ENCODE data around the gene SGK1.

The SGK1 gene

DNA sequence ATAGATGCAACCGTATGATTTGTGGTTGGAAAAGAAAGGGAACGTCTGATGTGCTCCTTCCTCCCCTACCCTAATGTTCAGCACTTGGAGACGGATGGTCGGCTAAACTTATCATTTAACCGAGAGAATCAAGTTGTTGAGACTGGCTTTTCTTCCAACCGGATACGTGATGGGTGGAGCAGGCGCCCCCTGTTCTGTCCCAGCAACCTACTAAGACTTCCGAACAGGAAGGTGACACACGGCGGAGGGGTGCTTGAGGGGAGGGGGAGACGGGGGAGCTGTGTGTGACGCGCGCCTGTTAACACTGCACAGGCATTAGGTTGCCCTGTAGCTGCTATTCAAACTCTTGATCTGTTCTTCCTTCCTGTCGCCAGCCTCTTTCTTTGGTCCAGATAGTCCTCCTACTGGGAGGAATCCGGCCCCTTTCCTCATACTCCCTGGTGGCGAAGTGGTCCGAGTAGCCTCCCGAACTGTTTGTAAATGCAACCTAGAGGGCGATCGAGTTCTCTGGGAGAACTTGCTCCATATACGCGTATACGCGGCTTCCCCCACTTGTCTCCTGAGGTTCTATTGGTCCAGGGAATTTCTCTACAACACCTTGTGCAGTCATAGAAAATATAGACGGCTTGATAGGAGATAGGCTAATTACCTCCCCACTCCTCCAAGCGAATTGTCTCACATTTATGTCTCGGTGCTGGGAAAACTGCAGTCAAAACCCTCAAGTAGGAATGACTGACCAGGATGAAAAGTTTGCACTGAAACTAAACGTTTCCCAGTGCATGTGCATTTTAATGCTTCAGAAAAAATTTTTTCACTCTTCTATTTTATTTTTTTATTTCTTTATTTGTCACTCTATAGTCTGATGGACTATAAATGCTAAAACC, 139.5 kb downstream of the SGK1 start:
- peak; percentile 43; the same call in 1 of the 2 replicates for TF ChIP-seq POU2F2 (IDR thresholded peaks at IDR 0.05; ENCODE audit: low read depth, low read length)
- no peak for TF ChIP-seq SPI1 (IDR thresholded peaks at IDR 0.05; ENCODE audit: low read depth, low read length)
- FAIRE-seq: peak; percentile 72

DNA sequence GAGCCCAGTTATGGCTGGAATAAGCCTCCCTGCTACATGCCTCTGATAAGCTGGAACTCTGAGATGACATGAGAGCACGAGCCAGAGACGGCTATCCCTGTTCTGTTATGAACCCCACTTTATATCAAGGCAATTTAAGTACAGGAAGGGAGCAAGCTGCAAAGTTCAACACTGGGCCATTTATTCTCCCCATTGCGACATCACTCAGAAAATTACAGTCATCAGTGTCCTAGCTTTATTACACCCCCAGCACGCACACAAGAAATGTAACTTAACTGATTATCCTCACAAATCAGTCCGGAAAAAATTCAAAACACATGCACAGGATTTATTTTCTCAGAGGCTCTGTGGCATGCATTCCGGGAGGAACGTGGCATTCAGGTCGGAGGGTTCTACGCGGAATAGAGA, 140.2 kb downstream of the SGK1 start:
- no peak for DNase-seq (ENCODE audit: insufficient read length, low spot score)
- FAIRE-seq: no peak
- TF ChIP-seq POLR2AphosphoS5 (IDR thresholded peaks at IDR 0.05; ENCODE audit: low read depth, low read length) (no peak), TAF1 (IDR thresholded peaks at IDR 0.05; ENCODE audit: low read depth, low read length) (no peak), SPI1 (IDR thresholded peaks at IDR 0.05; ENCODE audit: low read depth, low read length) (no peak), POU2F2 (IDR thresholded peaks at IDR 0.05; ENCODE audit: low read depth, low read length) (no peak)

More for the DNA sequence above, 139.5 kb downstream of the SGK1 start:
- DNase-seq (ENCODE audit: insufficient read length, low spot score): no peak

DNA sequence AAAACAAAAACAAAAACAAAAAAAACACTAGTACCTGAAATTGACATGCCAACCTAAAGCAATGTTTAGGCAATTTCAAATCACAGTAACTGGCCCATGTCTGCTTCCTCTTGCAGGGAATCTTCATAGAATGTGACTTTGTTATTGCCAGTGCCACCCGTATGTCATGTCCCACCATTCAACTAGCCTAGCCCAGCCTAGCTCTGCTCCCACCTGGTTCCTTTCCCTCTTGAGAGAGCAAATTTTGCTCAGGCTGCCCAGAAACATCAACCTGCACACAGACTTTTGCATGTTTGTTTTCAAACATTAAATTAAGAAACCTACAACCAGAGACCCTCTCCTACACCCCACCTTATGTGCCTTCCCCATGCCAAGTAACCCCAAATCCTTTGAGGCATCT, 140.7 kb downstream of the SGK1 start:
- TF ChIP-seq POU2F2 (IDR thresholded peaks at IDR 0.05; ENCODE audit: low read depth, low read length) (no peak), TAF1 (IDR thresholded peaks at IDR 0.05; ENCODE audit: low read depth, low read length) (no peak), POLR2A (IDR thresholded peaks at IDR 0.05; ENCODE audit: low read depth, low read length) (no peak), POLR2AphosphoS5 (IDR thresholded peaks at IDR 0.05; ENCODE audit: low read depth, low read length) (no peak), SPI1 (IDR thresholded peaks at IDR 0.05; ENCODE audit: low read depth, low read length) (no peak), PAX5 (IDR thresholded peaks at IDR 0.05; ENCODE audit: insufficient read depth, low read length, severe bottlenecking) (no peak)
- no peak for FAIRE-seq
- DNase-seq (ENCODE audit: insufficient read length, low spot score): no peak

DNA sequence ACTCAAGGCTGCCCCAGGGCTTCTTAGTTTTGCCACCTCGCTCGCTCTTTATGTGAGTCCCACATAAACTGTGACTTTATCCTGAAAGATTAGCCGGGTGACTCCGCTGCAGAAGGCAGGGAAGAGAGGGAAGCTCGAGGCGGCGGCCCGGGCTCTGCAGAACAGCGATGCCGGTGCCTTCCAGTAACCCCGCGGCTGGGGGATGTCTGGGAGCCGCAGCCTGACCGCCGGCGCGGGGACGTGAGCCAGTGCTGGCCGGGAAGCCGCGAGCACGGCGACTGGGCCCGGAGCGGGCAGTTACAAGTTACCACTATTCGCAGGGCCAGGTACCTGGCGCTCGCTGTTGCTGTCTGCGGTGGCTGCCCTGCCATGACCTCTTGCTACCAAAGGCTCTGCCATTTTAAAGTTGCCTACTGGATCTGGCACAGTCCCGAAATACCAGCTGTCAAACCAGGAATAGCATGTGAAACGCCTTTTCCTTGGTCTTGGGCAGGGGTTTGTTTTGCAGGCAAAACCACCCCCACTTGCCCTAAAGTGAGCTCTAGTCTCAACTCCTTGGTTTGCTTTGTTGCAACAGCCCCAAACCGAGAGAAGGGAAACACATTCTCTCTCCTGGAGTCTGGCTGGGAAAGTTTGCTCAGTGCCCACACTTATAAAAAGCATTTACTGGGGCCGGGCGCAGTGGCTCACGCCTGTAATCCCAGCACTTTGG, 141.5 kb downstream of the SGK1 start:
- DNase-seq (ENCODE audit: insufficient read length, low spot score): no peak
- no peak for TF ChIP-seq POU2F2 (IDR thresholded peaks at IDR 0.05; ENCODE audit: low read depth, low read length)
- no peak for TF ChIP-seq POLR2AphosphoS5 (IDR thresholded peaks at IDR 0.05; ENCODE audit: low read depth, low read length)
- TF ChIP-seq POLR2A (IDR thresholded peaks at IDR 0.05; ENCODE audit: low read depth, low read length): no peak
- no peak for TF ChIP-seq TAF1 (IDR thresholded peaks at IDR 0.05; ENCODE audit: low read depth, low read length)
- TF ChIP-seq SPI1 (IDR thresholded peaks at IDR 0.05; ENCODE audit: low read depth, low read length): no peak
- no peak for TF ChIP-seq PAX5 (IDR thresholded peaks at IDR 0.05; ENCODE audit: insufficient read depth, low read length, severe bottlenecking)
- FAIRE-seq: no peak

DNA sequence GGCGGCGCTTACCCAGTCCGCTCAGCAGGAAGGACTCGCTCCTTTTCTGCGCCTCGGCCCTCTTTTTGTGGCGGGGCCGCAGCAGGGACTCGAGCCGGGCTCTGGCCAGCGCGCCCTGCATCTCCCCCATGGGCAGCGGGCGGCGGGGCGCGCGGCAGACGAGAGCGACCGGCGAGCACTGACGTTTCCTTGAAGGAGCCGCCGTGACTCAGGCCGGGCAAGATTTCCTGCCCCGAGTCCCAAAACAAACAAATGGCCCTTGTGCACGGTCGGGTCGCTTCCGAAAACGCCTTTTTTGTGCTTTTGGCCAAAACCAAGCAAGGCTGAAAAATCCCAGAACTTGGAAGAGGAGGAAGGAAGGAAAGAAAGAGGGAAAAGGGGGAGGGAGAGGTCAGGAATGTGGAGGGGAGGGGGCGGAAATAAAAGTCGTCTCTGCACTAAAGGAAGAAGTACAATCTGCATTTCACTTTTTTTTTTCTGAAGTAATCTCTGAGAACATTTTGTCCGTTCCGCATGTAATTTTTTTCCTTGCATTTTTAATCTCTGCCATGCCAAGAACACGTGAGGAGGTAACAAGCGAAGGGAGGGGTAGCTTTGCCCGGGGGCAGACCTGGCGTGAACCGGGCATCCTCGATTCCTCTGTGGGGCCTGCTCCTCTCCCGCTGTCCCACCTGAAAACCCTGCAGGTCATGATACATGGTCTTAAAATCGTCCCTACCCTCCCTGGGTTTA, 142.2 kb downstream of the SGK1 start:
- TF ChIP-seq PAX5 (IDR thresholded peaks at IDR 0.05; ENCODE audit: insufficient read depth, low read length, severe bottlenecking) (no peak), POU2F2 (IDR thresholded peaks at IDR 0.05; ENCODE audit: low read depth, low read length) (no peak), POLR2AphosphoS5 (IDR thresholded peaks at IDR 0.05; ENCODE audit: low read depth, low read length) (no peak), TAF1 (IDR thresholded peaks at IDR 0.05; ENCODE audit: low read depth, low read length) (no peak), POLR2A (IDR thresholded peaks at IDR 0.05; ENCODE audit: low read depth, low read length) (no peak), SPI1 (IDR thresholded peaks at IDR 0.05; ENCODE audit: low read depth, low read length) (no peak)
- FAIRE-seq: no peak
- no peak for DNase-seq (ENCODE audit: insufficient read length, low spot score)

DNA sequence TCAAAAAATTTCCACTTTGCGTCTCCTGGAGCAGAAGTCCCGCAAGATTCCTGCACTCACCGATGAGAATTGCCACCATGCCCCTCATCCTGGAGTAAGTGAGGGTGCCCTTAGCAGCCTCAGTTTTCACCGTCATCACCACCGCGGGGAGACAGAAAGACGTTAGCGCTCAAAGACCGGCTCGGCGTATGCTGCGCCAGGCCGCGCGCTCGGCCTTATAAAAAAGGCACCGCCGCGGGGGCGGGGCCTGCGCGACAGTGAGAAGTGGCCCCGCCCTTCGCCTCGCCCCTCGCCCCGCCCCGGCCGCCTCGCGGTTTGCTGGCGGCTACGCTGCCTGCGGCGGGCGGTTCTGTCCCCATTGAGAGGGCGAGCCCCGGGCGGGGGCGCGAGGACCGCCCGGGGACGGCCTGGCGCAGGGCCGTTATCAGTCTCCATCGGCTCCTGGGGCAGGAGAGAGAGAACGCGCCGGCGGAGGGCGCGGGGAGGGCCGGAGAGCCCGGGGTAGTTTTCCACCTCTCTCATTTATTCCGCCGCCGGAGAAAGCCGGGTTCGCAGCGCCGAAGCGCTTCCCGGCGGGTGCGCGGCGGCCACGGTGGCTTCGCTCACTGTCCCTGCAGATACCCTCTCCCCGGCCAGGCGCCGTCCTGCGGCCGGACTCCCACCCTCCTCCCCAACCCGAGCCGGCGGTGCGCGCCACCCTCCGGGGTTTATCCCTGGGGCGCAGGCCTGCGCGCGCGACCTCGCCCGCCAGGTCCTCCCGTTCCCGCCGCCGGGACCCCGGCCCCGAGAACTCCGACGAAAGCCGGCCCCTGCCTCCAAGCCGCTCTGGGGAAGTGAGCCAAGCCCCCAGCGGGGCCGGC, 143.0 kb downstream of the SGK1 start:
- no peak for TF ChIP-seq SPI1 (IDR thresholded peaks at IDR 0.05; ENCODE audit: low read depth, low read length)
- peak; percentile 84 for TF ChIP-seq TAF1 (IDR thresholded peaks at IDR 0.05; ENCODE audit: low read depth, low read length)
- peak; percentile 96 for TF ChIP-seq POLR2AphosphoS5 (IDR thresholded peaks at IDR 0.05; ENCODE audit: low read depth, low read length)
- peak; percentile 65; the same call in 1 of the 2 replicates for TF ChIP-seq POU2F2 (IDR thresholded peaks at IDR 0.05; ENCODE audit: low read depth, low read length)
- TF ChIP-seq POLR2A (IDR thresholded peaks at IDR 0.05; ENCODE audit: low read depth, low read length): peak; percentile 96
- TF ChIP-seq PAX5 (IDR thresholded peaks at IDR 0.05; ENCODE audit: insufficient read depth, low read length, severe bottlenecking): peak; percentile 23
- peak; percentile 91 for FAIRE-seq
- peak; percentile 82 for DNase-seq (ENCODE audit: insufficient read length, low spot score)

DNA sequence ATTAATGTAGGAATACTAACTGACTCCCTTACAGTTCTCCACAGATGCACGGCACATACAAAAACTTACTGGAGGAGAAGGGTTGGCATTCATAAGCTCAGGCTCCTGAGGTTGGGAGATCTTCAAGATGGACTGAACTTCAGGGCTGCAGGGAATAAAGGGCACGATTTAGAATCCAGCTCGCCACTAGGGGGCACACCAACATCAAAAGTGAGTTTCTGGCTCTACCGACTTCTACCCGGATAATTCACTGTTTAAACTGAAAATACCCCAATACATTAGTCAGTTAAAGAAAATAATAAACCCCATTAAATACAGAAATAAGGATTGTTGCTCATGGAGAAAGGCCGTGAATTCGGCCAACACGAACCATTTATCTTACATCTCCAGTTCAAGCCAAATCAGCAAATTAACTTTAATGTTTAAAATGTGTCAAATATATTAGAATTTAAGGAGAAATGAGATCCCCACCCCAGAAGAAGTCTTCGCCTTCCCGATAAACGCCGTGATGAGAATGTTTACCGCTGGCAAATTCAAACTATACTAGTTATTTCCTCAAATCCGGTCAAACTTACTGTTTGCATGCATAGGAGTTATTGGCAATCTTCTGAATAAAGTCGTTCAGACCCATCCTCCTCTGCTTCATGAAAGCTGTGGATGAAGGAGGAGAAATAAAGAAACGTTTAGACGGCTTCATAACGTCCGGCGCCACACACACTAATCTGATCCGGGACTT, 143.8 kb downstream of the SGK1 start:
- DNase-seq (ENCODE audit: insufficient read length, low spot score) (peak; percentile 35), FAIRE-seq (peak; percentile 41)
- TF ChIP-seq TAF1 (IDR thresholded peaks at IDR 0.05; ENCODE audit: low read depth, low read length) (no peak), SPI1 (IDR thresholded peaks at IDR 0.05; ENCODE audit: low read depth, low read length) (no peak), POU2F2 (IDR thresholded peaks at IDR 0.05; ENCODE audit: low read depth, low read length) (no peak), POLR2A (IDR thresholded peaks at IDR 0.05; ENCODE audit: low read depth, low read length) (no peak), PAX5 (IDR thresholded peaks at IDR 0.05; ENCODE audit: insufficient read depth, low read length, severe bottlenecking) (no peak), POLR2AphosphoS5 (IDR thresholded peaks at IDR 0.05; ENCODE audit: low read depth, low read length) (no peak)

DNA sequence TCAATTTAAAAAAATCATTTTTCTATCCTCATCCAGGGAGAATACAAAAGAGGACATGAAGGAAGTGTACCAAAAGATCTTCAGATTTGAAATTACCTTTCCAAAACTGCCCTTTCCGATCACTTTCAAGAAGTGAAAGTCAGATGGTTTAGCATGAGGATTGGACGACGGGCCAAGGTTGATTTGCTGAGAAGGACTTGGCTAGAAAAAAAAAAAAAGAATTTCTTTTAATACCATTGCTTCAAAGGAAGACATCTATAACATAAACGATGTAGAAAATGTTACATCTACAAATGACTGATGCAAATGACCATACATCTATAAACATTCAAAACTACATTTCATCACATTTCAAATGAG, 144.6 kb downstream of the SGK1 start:
- no peak for DNase-seq (ENCODE audit: insufficient read length, low spot score)
- FAIRE-seq: no peak
- TF ChIP-seq SPI1 (IDR thresholded peaks at IDR 0.05; ENCODE audit: low read depth, low read length) (no peak), POU2F2 (IDR thresholded peaks at IDR 0.05; ENCODE audit: low read depth, low read length) (no peak), PAX5 (IDR thresholded peaks at IDR 0.05; ENCODE audit: insufficient read depth, low read length, severe bottlenecking) (no peak), POLR2A (IDR thresholded peaks at IDR 0.05; ENCODE audit: low read depth, low read length) (no peak)
